NCI-H187 (cell line): ENCODE measurements around the gene GATB.

Experiments used
- DNase-seq, 2 experiments: peaks; one replicate each; lab custom pipeline; 2025; lab: John Stamatoyannopoulos, UW

Gene GATB

GRCh38 chr4:151760712-151761661 is at the start of gene GATB:
TSS of gene GATB (minus strand) at chr4:151761007. CDS start at chr4:151760982, 25 bp downstream.
- DNase-seq = peak; percentile 71 to 83

DNA sequence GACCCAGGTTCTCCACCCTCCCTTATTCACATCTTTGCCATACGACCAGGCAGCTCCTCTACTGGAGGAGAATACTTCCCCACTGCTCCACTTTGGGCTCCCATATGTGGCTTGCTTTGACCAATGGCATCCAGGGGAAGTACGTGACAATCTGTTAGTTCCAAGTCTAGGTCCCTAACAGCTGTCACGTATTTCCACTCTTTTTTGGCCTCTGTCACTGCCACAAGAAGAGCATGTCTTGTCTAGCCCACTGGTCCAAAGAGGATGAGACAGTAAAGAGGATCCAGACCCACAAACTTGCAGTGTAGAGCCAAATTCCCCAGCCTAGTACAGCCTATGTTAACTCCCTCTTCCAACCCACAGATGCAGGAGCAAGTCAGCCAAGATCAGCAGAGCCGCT is 49.7 kb upstream of the GATB start:
- DNase-seq = no peak

GRCh38 chr4:151809716-151810115 is 48.9 kb upstream of the GATB start:
- DNase-seq = no peak

- DNase-seq = peak in 1 of 2 experiments; percentile 16
These were observed 47.7 kb upstream of the GATB start for GRCh38 chr4:151808542-151808941.

DNA sequence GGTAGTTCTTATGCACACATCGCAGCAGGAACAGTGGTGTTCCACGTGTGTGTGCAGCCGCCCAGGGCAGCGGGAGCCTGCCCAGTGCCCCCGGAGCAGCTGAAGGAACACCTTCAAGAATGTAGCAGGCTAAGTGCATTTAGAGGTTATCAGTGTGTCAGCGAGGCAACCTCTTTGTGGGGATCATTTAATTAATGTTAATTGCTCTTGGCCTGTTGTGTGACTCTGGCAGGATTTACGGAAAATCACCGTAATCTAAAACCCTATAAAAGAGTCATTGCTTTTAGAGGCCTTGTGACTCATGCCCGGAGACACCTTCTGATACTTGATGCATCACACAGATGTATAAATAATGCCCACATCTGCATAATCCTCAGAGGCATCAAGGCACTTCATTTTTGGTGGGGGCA is 47.3 kb upstream of the GATB start:
- DNase-seq = peak in 1 of 2 experiments; percentile 13

GRCh38 chr4:151807220-151807619 is 46.4 kb upstream of the GATB start:
- DNase-seq = peak in 1 of 2 experiments; percentile 33

DNA sequence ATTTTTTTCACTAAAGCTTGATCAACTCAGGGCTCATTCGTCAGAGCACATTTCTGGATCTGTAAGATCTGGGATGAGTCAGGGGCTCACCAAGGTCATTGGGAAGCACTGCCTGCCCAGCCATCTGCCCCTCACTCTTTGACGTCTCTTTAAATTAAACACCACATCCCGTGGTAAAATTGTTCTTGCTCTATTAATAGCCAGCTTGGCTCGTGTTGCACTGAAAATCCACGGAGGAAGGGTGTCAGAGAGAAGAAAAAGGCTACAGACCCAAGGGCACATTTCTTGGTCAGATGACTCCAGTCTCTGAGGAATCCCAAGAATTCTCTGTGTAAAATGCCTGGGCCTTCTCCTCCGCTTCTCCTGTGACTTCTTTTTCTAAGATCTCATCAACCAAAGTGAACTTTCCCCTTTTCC is 45.7 kb upstream of the GATB start:
- DNase-seq = no peak

DNA sequence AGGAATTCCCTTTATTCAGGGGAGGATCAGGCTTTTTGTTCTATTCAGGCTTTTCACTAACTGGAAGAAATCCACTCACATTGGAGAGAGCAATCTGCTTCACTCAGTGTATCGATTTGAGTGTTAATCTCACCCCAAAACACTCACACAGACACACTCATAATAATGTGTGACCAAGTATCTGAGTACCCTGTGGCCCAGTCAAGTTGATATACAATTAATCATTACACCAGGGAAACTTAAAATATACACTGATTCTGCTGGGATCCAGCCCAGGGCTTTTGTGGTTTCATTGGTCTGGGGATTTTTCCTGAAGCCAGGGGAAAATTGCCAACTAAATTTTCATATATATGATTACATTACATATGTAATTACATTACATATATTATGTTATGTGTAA is 44.0 kb upstream of the GATB start:
- DNase-seq = no peak

DNA sequence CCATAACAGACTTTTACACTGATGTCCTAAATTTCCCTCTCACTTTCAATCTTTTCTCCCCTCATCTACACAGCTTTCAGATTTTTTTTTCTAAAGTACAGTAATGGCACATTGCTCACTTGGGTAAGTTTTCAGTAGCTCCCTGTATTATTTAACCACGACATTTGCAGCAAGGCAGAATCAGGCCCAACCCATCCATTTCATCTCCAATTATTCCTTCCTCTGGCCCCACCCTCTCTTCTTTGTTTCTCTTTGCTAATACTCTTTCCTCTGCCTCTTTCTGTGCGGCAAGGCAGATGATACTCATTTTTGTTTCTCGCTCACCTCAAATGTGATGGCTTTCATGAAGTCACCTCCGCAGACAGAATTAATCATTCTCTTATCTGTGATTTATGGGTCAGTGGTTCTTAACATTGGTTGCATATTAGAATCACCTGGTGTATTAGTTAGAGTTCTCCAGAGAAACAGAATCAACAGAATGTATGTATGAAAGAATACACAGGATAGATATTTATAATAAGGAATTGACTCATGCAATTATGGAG is 43.4 kb upstream of the GATB start:
- DNase-seq = no peak

GRCh38 chr4:151803246-151803645 is 42.4 kb upstream of the GATB start:
- no peak for DNase-seq

- no peak for DNase-seq
These were observed 41.0 kb upstream of the GATB start for GRCh38 chr4:151801547-151802516.

- DNase-seq = no peak
These were observed 38.7 kb upstream of the GATB start for GRCh38 chr4:151799417-151800012.

- DNase-seq = no peak
These were observed 38.0 kb upstream of the GATB start for GRCh38 chr4:151798678-151799416.

DNA sequence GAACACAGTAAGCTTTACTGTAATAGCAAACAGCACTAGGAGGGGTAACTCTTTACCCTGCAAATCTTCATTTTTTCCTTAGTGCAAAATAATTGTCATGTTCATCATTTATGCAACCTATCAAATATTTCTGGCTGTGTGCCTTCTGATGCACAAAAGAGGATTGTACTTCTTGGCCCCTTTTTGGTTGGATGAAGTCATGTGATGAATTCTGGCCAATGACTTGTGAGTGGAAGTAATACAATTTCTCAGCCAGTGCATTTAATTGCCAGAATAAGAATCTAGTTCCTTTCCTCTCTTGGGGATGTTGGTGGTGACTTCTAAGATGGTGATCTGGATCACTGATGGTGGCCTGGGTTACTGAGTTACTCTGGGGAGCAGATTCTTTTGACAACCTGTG is 37.0 kb upstream of the GATB start:
- DNase-seq = no peak

DNA sequence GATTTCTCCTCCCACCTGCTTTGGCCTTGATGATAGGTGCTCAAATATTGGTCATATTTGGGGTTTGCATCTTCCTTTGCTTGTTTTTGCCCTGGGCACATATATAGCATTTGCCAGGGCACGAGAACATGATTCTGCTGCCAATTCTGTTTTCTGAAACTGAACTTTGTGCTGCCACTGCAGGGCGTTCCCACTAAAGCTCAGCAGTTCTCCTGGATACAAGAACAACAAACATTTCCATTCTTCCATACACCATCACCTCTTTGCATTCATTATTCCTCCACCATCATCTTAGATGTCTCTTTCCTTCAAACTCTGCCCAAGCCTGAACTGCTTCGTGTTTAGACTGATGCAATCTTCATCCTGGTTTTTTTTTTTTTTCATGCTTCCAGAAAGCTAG is 36.3 kb upstream of the GATB start:
- DNase-seq = no peak

GRCh38 chr4:151796106-151796505 is 35.3 kb upstream of the GATB start:
- no peak for DNase-seq

GRCh38 chr4:151792995-151793394 is 32.2 kb upstream of the GATB start:
- DNase-seq = no peak

DNA sequence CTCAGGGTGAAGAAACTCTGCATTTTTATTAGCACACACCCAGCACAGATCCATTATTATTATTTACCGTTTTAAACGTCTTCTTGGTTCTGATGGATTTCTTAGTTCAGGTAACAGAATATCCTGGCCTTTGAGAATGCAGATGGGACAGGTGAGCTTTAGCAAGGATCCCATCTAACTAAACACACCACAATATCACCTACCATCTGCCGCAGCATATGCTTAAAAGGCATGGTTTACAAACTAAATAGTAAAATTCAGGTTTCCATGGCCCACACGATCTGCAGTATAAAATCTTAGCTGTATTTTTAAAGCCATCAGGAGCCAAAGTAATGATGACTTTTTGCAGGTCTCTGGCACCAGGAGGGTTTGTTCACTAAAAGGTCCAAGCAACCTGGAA is 31.7 kb upstream of the GATB start:
- no peak for DNase-seq

DNA sequence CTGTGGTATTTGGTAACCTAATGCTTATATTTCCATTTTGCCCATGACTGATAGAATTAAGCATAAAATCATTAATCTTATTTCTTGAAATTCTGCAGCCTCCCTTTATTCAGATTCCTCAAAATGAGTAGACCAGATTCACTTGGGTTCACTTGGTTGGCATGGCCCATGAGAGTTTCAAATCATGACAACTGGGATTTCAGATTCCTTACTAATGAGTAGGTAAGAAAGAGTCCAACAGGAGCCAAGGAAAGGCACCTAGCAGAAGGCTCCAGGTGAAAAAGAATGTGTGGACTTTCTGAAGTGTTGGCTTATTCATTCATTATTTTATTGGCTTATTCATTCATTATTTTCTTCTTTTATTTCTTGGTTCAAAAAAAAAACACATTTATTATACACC is 27.2 kb upstream of the GATB start:
- no peak for DNase-seq

GRCh38 chr4:151786158-151786495 is 25.3 kb upstream of the GATB start:
- no peak for DNase-seq

GRCh38 chr4:151785484-151786157 is 24.8 kb upstream of the GATB start:
- DNase-seq = no peak
